A204.1 (cell line): ENCODE results near the gene CRIP3.
"Not testable (repeated sequence)": the region's sequence is repeated elsewhere in the genome, so short reads cannot be mapped to it uniquely, and the experiment has no call there.

Source experiments
- FAIRE-seq: peaks from 2 replicates; lab custom pipeline; 2012; peaks lifted over from hg19 to GRCh38; lab: Jason Lieb, UNC

The CRIP3 gene

DNA sequence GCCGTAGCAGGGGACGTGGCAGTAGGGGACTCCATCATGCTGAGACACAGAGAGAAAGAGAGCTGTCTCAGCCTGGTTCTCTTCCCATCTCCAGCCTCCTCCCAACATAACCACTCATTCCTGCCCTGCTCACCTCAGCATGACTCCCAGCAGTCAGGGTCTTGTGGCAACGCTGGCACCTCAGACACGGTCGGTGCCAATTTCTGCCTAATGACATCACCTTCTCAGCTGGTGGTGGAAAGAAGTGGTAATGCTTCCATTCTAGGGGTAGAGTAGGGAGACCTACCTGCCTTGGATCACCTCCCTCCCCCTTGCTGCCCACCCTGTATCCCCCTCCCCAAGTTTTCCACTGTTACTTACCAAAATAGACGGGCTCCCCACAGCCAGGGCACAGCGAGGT, 2.5 kb downstream of the CRIP3 start:
- FAIRE-seq: no peak

- no peak for FAIRE-seq
Measured at GRCh38 chr6:43304882-43305281, 3.7 kb downstream of the CRIP3 start.

GRCh38 chr6:43304361-43304760, 4.3 kb downstream of the CRIP3 start:
- no peak for FAIRE-seq

GRCh38 chr6:43303751-43304331, 4.8 kb downstream of the CRIP3 start:
- no peak for FAIRE-seq

DNA sequence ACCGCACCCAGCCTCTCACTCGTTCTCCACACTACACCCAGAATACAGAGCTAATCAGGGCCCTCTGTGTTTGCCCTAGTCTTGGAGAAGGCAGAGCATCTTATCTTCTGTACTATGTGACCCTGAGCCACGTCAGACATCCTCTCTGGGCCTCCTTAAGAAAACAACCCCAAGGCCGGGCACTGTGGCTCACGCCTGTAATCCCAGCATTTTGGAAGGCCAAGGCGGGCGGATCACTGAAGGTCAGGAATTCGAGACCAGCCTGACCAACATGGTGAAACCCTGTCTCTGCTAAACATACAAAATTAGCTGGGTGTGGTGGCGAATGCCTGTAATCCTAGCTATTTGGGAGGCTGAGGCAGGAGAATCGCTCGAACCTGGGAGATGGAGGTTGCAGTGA, 5.6 kb downstream of the CRIP3 start:
- not testable (repeated sequence) for FAIRE-seq

GRCh38 chr6:43302126-43302525, 6.5 kb downstream of the CRIP3 start:
- no peak for FAIRE-seq

DNA sequence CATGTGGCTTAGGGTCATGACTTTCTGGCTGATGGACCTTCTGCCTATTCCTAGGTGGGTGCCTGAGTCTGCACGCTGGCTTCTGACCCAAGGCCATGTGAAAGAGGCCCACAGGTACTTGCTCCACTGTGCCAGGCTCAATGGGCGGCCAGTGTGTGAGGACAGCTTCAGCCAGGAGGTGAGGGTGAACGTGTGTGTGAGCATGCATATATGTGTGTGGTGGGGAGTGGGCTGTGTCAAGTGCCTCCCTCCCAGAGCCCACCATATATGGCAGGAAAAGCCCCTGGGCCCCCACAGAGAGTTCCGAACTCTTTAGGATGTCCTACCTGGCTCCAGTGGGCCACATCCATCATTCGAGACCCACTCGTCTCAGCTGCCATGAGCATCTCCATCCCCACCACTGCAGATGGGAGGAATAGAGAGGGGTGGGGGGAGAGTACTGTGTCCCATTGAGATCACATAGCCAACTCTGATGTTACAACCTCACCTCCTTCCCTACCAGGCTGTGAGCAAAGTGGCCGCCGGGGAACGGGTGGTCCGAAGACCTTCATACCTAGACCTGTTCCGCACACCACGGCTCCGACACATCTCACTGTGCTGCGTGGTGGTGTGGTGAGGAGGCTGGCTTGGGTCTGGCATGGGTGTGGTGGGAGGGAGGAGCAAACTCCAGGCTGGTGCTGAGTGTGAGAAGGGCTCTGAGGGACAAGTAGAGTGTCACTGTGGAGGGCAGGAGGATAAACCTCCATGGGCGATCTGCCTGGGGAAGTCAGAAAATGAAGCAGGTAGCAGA, 7.3 kb downstream of the CRIP3 start:
- FAIRE-seq: no peak

DNA sequence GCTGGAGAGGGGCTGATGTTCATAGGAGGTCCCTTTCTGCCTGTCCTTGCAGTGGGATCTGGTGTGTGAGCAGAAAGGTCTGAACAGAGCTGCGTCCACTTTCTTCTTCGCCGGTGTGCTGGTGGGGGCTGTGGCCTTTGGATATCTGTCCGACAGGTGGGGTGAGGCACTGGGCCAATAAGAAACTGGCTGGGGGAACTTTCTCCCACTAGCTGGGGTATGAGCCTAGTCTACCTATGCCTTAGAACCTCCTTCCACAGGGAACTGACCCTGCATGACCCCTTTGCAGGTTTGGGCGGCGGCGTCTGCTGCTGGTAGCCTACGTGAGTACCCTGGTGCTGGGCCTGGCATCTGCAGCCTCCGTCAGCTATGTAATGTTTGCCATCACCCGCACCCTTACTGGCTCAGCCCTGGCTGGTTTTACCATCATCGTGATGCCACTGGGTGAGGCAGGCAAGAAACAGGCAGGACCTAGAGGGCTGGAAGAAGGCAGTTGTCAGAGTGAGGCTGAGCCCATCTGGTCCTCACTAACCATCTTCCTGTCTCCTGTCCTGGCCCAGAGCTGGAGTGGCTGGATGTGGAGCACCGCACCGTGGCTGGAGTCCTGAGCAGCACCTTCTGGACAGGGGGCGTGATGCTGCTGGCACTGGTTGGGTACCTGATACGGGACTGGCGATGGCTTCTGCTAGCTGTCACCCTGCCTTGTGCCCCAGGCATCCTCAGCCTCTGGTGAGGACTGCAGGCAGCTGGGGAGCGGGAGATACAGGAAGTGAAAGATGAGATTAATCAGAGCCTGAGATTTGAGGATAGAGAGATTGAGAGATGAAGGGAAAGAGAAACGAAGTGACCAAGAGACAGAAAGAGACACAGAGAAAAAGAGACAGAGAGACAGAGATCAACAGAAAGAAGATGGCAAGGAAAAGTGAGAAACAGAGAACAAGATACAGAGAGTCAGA, 9.0 kb downstream of the CRIP3 start:
- no peak for FAIRE-seq

GRCh38 chr6:43298565-43299337, 9.9 kb downstream of the CRIP3 start:
- no peak for FAIRE-seq

DNA sequence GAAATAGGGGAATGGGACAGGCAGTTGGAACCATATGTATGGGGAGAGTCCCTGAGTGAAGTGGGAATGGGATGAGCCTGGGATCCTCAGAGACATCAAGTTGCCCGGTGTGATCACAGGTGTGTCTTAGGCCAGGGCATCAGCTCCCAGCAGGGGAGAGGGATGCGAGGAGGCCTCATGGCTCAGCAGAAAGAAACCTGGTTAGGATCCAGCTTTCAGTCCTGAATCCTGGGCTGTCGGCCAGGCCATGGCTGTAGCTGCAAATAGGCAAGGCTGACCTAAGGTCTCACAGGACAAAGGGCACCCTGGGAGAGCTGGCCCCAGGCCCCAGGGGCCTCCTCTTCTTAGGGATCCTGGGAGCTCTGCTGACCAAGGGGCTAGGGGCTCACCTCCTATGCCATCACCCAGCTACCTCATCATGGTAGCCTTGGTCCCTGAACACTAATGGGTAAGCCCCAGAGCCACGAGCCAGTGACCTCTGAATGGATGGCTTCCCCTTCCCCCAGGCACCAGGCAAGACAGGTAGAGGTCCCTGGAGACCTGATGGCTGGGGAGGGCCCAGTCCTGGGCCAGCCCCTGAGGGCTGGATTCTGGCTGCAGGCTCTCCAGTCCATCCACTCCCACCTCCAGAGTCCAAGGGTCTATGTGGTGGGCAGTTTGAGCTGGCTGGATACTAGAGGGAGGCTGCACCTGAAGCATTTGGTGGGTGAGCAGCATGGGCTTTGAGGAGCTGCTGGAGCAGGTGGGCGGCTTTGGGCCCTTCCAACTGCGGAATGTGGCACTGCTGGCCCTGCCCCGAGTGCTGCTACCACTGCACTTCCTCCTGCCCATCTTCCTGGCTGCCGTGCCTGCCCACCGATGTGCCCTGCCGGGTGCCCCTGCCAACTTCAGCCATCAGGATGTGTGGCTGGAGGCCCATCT, 10.7 kb downstream of the CRIP3 start, which contains the start of gene SLC22A7:
Gene SLC22A7 (plus strand): TSS at position 617 of the 921 bp plus-strand sequence. CDS start 99 bp downstream, at position 716.
- FAIRE-seq: no peak

- FAIRE-seq: no peak
Measured at GRCh38 chr6:43296780-43297497, 11.7 kb downstream of the CRIP3 start.

- FAIRE-seq: no peak
Measured at GRCh38 chr6:43295456-43295855, 13.2 kb downstream of the CRIP3 start.

- FAIRE-seq: no peak
Measured at GRCh38 chr6:43294536-43294935, 14.1 kb downstream of the CRIP3 start.

GRCh38 chr6:43293698-43294097, 14.9 kb downstream of the CRIP3 start:
- no peak for FAIRE-seq

- no peak for FAIRE-seq
Measured at GRCh38 chr6:43292763-43293318, 15.8 kb downstream of the CRIP3 start.

GRCh38 chr6:43292341-43292740, 16.3 kb downstream of the CRIP3 start:
- no peak for FAIRE-seq

DNA sequence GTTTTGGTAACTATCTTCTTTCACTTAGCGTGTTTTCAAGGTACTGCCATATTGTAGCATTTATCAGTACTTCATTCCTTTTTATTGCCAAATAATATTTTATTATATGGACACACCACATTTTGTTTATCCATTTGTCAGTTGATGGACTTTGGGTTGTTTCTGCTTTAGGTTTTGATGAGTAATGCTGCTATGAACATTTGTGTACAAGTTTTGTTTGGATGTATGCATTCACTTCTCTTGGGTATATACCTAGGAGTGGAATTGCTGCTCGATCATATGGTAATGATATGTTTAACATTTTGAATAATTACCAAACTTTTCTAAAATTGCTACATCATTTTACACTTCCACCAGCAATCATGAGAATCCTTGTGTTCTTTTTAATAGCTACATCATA, 16.9 kb downstream of the CRIP3 start:
- no peak for FAIRE-seq

- FAIRE-seq: no peak
Measured at GRCh38 chr6:43290905-43291355, 17.7 kb downstream of the CRIP3 start.

DNA sequence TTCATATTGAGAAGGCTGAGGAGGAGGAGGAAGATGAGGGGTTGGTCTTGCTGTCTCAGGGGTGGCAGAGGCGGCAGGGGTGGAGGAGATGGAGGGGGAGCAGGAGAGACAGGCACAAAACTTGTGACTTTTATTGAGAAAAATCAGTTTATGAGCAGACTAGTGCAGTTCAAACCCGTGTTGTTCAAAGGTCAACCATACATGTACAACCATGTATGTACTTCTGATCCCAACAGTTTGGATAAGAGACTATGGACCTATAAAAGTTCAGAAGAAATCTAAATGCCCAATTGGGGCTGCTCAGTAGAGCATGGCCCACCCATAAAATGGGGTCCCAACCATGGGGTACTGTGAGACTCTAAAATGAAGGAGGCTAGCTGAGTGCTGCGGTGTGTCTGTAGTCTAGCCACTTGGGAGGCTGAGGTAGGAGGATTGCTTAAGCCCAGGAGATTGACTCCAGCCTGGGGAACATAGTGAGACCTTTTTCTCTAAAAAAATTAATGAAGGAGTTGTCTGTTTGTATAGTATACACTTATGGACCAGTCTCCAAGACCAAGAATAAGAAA, 18.2 kb downstream of the CRIP3 start:
- no peak for FAIRE-seq
